Measurements from ENCODE around the gene PRM1. TPM values are rescaled to one million over a fixed set of nuclear protein-coding genes. Genes with fewer than 3 reads are reported as not detected.
"Not testable (repeated sequence)": the region's sequence is repeated elsewhere in the genome, so short reads cannot be mapped to it uniquely, and the experiment has no call there.

The PRM1 gene
- total and polyA plus RNA-seq, 11 donors = not detected

- intact Hi-C loops (cut with DNase I) = loop anchor here in 1 of 10 donors (10.0 kb wide), 1 partner anchor 63 kb away; no protein-coding TSS in a partner anchor
- Histone ChIP-seq H3K27ac (no peak overlapping the region), H3K27me3 (no peaks in the 10 kb centered on the region), H3K36me3 (no peaks in the 10 kb centered on the region), H3K9me3 (no peaks in the 10 kb centered on the region), H3K4me3 (no peak overlapping the region), H3K4me1 (peaks cover 0 to 12% (median 6%) of the 10 kb centered on the region in 12 donors)
- WGBS, 4 donors = 82 to 90% (median 88%) methylated on average over 7 of the region's 7 CpGs
- DNase-seq = no peak
- ATAC-seq = no peak
- TF ChIP-seq CTCF (IDR thresholded peaks at IDR 0.05) (no peak), POLR2A (IDR thresholded peaks at IDR 0.05) (no peak)
Measured at GRCh38 chr16:11292076-11292748, 11.1 kb upstream of the PRM1 start.

- H3K36me3 ChIP-seq = no peaks in the 10 kb centered on the region
- H3K4me3 ChIP-seq = no peak overlapping the region
- TF ChIP-seq POLR2A (IDR thresholded peaks at IDR 0.05) (no peak), CTCF (IDR thresholded peaks at IDR 0.05) (no peak)
- ATAC-seq (no peak), DNase-seq (no peak)
- intact Hi-C loops (cut with DNase I) = loop anchor here in 1 of 10 donors (10.0 kb wide), 1 partner anchor 64 kb away; no protein-coding TSS in a partner anchor
- H3K4me1 ChIP-seq = peaks cover 0 to 1% (median 0%) of the 10 kb centered on the region in 12 donors
- WGBS, 4 donors = 73 to 83% (median 78%) methylated on average over 10 of the region's 10 CpGs
- no peak overlapping the region for H3K27ac ChIP-seq
- no peaks in the 10 kb centered on the region for H3K9me3 ChIP-seq
- H3K27me3 ChIP-seq = no peaks in the 10 kb centered on the region
Measured at GRCh38 chr16:11291091-11291703, 10.1 kb upstream of the PRM1 start.

GRCh38 chr16:11290102-11290893 lies 9.2 kb upstream of the PRM1 start:
- intact Hi-C loops (cut with DNase I) = loop anchor here in 1 of 10 donors (10.0 kb wide), 1 partner anchor 65 kb away; no protein-coding TSS in a partner anchor
- no peaks in the 10 kb centered on the region for H3K27me3 ChIP-seq
- no peaks in the 10 kb centered on the region for H3K36me3 ChIP-seq
- no peak for DNase-seq
- H3K4me3 ChIP-seq = no peak overlapping the region
- TF ChIP-seq POLR2A (IDR thresholded peaks at IDR 0.05) (no peak), CTCF (IDR thresholded peaks at IDR 0.05) (no peak)
- H3K27ac ChIP-seq = no peak overlapping the region
- no peak for ATAC-seq
- H3K9me3 ChIP-seq = no peaks in the 10 kb centered on the region
- 92 to 96% (median 94%) methylated on average over 8 of the region's 8 CpGs for WGBS, 4 donors
- no peaks in the 10 kb centered on the region for H3K4me1 ChIP-seq

- H3K4me3 ChIP-seq, H3K36me3 ChIP-seq, H3K27me3 ChIP-seq, ATAC-seq, H3K4me1 ChIP-seq, H3K27ac ChIP-seq, DNase-seq, H3K9me3 ChIP-seq: not testable (repeated sequence)
- intact Hi-C loops (cut with DNase I) = loop anchor here in 1 of 10 donors (10.0 kb wide), 1 partner anchor 65 kb away; no protein-coding TSS in a partner anchor
- 92 to 94% (median 94%) methylated on average over 4 of the region's 4 CpGs for WGBS, 4 donors
Measured at GRCh38 chr16:11289696-11290095, 8.6 kb upstream of the PRM1 start.
